DND-41 (cell line): ENCODE measurements around the gene C16orf78.

Source experiments
- ATAC-seq: fragments of 200-7000 bp; cut with Tn5 transposase; 3 replicates; pipeline ENCODE4 v1.9.1; 2021; ENCODE audit warnings: low read depth; ENCODE audit not compliant: insufficient read depth
- DNase-seq: peaks from one replicate; pipeline ENCODE4 v3.0.0-alpha.2; 2020
- H2AFZ ChIP-seq: 2 replicates; pipeline ENCODE4 v1.6.0; 2012; ENCODE audit warnings: low read depth, low read length
- H3K27ac ChIP-seq: 2 replicates; pipeline ENCODE4 v1.5.1; 2012; ENCODE audit warnings: low read length, inconsistent platforms
- H3K27me3 ChIP-seq: fragments of 200-600 bp; sonication (generic); 2 replicates; pipeline ENCODE4 v1.6.0; 2012; ENCODE audit warnings: low read length, mild to moderate bottlenecking, inconsistent platforms; ENCODE audit not compliant: insufficient read depth, poor library complexity
- H3K36me3 ChIP-seq: 2 replicates; pipeline ENCODE4 v1.5.1; 2012; ENCODE audit warnings: low read length, inconsistent platforms; ENCODE audit not compliant: insufficient read depth
- H3K4me1 ChIP-seq: 2 replicates; pipeline ENCODE4 v1.5.1; 2012; ENCODE audit warnings: mild to moderate bottlenecking, low read length; ENCODE audit not compliant: insufficient read depth
- H3K4me2 ChIP-seq: 2 replicates; pipeline ENCODE4 v1.6.0; 2012; ENCODE audit warnings: mild to moderate bottlenecking, moderate library complexity, low read length, inconsistent platforms; ENCODE audit not compliant: insufficient read depth
- H3K4me3 ChIP-seq, 2 experiments: fragments of 200-600 bp in 1 of 2; shearing (Covaris generic) in 1 of 2; 2 replicates each; pipeline ENCODE4 v1.5.1; 2012 to 2016; ENCODE audit warnings: inconsistent platforms in 2 of 2, low read length in 2 of 2, mild to moderate bottlenecking in 2 of 2, low read depth in 1 of 2, moderate library complexity in 1 of 2
- H3K79me2 ChIP-seq: 2 replicates; pipeline ENCODE4 v1.6.0; 2012; ENCODE audit warnings: low read length, inconsistent platforms; ENCODE audit not compliant: insufficient read depth
- H3K9ac ChIP-seq: 2 replicates; pipeline ENCODE4 v1.6.0; 2012; ENCODE audit warnings: low read depth, mild to moderate bottlenecking, inconsistent platforms, low read length, moderate library complexity
- H3K9me3 ChIP-seq: 2 replicates; pipeline ENCODE4 v1.5.1; 2012; ENCODE audit warnings: low read length, moderate library complexity, mild to moderate bottlenecking, inconsistent platforms; ENCODE audit not compliant: insufficient read depth, severe bottlenecking
- H4K20me1 ChIP-seq: 2 replicates; pipeline ENCODE4 v1.6.0; 2012; ENCODE audit warnings: low read length; ENCODE audit not compliant: insufficient read depth
- CTCF ChIP-seq: IDR thresholded peaks from 2 replicates; pipeline ENCODE4 v1.5.1; 2012; ENCODE audit warnings: borderline replicate concordance, low read length, moderate library complexity, mild to moderate bottlenecking; ENCODE audit not compliant: poor library complexity, severe bottlenecking; ENCODE audit errors: extremely low read depth
- EZH2 ChIP-seq: IDR thresholded peaks from 3 replicates; pipeline ENCODE4 v1.6.1; 2012; ENCODE audit warnings: borderline replicate concordance, low read depth, mild to moderate bottlenecking, moderate library complexity, low read length, inconsistent platforms; ENCODE audit not compliant: severe bottlenecking

C16orf78 gene

DNA sequence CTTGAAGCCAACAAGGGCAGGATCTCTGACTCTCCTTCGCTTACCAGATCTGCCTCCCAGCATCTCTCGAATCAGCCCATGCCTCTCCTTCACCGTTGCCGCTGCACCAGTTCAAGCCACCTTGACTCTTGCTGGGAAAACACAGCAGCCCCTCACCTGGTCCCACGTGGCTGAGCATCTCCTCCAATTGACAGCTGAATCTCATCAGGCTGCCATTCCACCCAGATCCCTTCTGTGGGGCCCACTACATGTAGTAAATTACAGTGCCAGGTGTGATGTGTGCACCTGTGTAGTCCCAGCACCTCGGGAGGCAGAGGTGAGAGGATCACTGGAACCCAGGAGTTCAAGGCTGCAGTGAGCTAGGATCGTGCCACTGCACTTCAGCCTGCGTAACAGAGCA is 37.8 kb upstream of the C16orf78 start:
- ATAC-seq (no peak), DNase-seq (no peak)
- TF ChIP-seq CTCF (no peak), EZH2 (no peak)
- H2AFZ ChIP-seq: no peak overlapping the region
- H3K9me3 ChIP-seq: no peaks in the 10 kb centered on the region
- H3K36me3 ChIP-seq: no peaks in the 10 kb centered on the region
- no peak overlapping the region for H3K9ac ChIP-seq
- H3K4me3 ChIP-seq: no peak overlapping the region
- peaks cover 11% of the 10 kb centered on the region for H3K4me1 ChIP-seq
- H3K4me2 ChIP-seq: no peak overlapping the region
- no peaks in the 10 kb centered on the region for H3K79me2 ChIP-seq
- no peaks in the 10 kb centered on the region for H3K27me3 ChIP-seq
- H3K27ac ChIP-seq: no peak overlapping the region
- H4K20me1 ChIP-seq: no peaks in the 10 kb centered on the region

- DNase-seq: no peak
- no peak overlapping the region for H3K4me3 ChIP-seq
- no peak overlapping the region for H2AFZ ChIP-seq
- no peak for ATAC-seq
- no peaks in the 10 kb centered on the region for H3K9me3 ChIP-seq
- no peaks in the 10 kb centered on the region for H4K20me1 ChIP-seq
- no peak overlapping the region for H3K9ac ChIP-seq
- no peaks in the 10 kb centered on the region for H3K27me3 ChIP-seq
- TF ChIP-seq EZH2 (no peak), CTCF (no peak)
- peaks cover 11% of the 10 kb centered on the region for H3K4me1 ChIP-seq
- H3K36me3 ChIP-seq: no peaks in the 10 kb centered on the region
- H3K79me2 ChIP-seq: no peaks in the 10 kb centered on the region
- no peak overlapping the region for H3K4me2 ChIP-seq
- H3K27ac ChIP-seq: no peak overlapping the region
These were observed 37.0 kb upstream of the C16orf78 start for GRCh38 chr16:49336581-49336980.

GRCh38 chr16:49337814-49338350 is 35.7 kb upstream of the C16orf78 start:
- Histone ChIP-seq H3K4me2 (no peak overlapping the region), H3K79me2 (no peaks in the 10 kb centered on the region), H3K36me3 (no peaks in the 10 kb centered on the region), H4K20me1 (no peaks in the 10 kb centered on the region), H2AFZ (no peak overlapping the region), H3K4me3 (no peak overlapping the region), H3K27me3 (no peaks in the 10 kb centered on the region), H3K4me1 (peaks cover 11% of the 10 kb centered on the region), H3K27ac (no peak overlapping the region), H3K9ac (no peak overlapping the region), H3K9me3 (no peaks in the 10 kb centered on the region)
- ATAC-seq (no peak), DNase-seq (no peak)
- no peak for TF ChIP-seq CTCF
- TF ChIP-seq EZH2: no peak
